HepG2 (cell line): ENCODE results near the gene TUBB. TPM values are rescaled to one million over a fixed set of nuclear protein-coding genes. Genes with fewer than 3 reads are reported as not detected.

Experiments used
- CHD4 ChIP-seq: fragments of 200-600 bp; sonication (generic); IDR thresholded peaks from 2 replicates; pipeline ENCODE4 v1.7.0; 2017; ENCODE audit warnings: mild to moderate bottlenecking, low read length, borderline replicate concordance
- ELF1 ChIP-seq: sonication (generic); formaldehyde crosslinking; IDR thresholded peaks from 2 replicates; pipeline ENCODE4 v1.4.0; 2020; ENCODE audit warnings: missing genetic modification reagents
- FOXK1 ChIP-seq: sonication (generic); formaldehyde crosslinking; IDR thresholded peaks from 2 replicates; pipeline ENCODE4 v1.4.0; 2020; ENCODE audit warnings: low read depth, missing genetic modification reagents, borderline replicate concordance
- HBP1 ChIP-seq: IDR thresholded peaks from 2 replicates; pipeline ENCODE4 v1.6.1; 2016; ENCODE audit warnings: low read depth, control low read depth
- HES4 ChIP-seq: sonication (generic); formaldehyde crosslinking; IDR thresholded peaks from 2 replicates; pipeline ENCODE4 v1.9.0; 2021; ENCODE audit warnings: mild to moderate bottlenecking, missing genetic modification reagents, borderline replicate concordance
- MLLT10 ChIP-seq: sonication (generic); formaldehyde crosslinking; IDR thresholded peaks from 2 replicates; pipeline ENCODE4 v1.4.0; 2020; ENCODE audit warnings: missing genetic modification reagents
- MTA1 ChIP-seq: sonication (generic); formaldehyde crosslinking; IDR thresholded peaks from 2 replicates; pipeline ENCODE4 v1.4.0; 2020; ENCODE audit warnings: missing genetic modification reagents, mild to moderate bottlenecking, borderline replicate concordance
- NR1H2 ChIP-seq: sonication (generic); formaldehyde crosslinking; IDR thresholded peaks from 2 replicates; pipeline ENCODE4 v1.8.1; 2022; ENCODE audit warnings: low read depth, missing genetic modification reagents, borderline replicate concordance
- RNF2 ChIP-seq: fragments of 450-650 bp; conservative IDR thresholded peaks from 2 replicates; pipeline ENCODE4 v1.6.1; 2016; ENCODE audit warnings: low read depth
- RXRB ChIP-seq: IDR thresholded peaks from 2 replicates; pipeline ENCODE4 v1.6.1; 2016; ENCODE audit warnings: borderline replicate concordance, missing genetic modification reagents, missing compliant biosample characterization
- SAP130 ChIP-seq: IDR thresholded peaks from 2 replicates; pipeline ENCODE4 v1.6.1; 2016; ENCODE audit warnings: low read depth
- SNAPC2 ChIP-seq: sonication (generic); formaldehyde crosslinking; IDR thresholded peaks from 2 replicates; pipeline ENCODE4 v1.8.1; 2022; ENCODE audit warnings: mild to moderate bottlenecking, missing genetic modification reagents
- TBL1XR1 ChIP-seq: fragments of 150-350 bp; IDR thresholded peaks from 2 replicates; pipeline ENCODE4 v1.6.1; 2014; ENCODE audit warnings: borderline replicate concordance, low read length; ENCODE audit not compliant: partially characterized antibody
- ZBTB25 ChIP-seq: IDR thresholded peaks from 2 replicates; pipeline ENCODE4 v1.6.1; 2018; ENCODE audit warnings: missing genetic modification reagents
- ZFP62 ChIP-seq: sonication (generic); formaldehyde crosslinking; IDR thresholded peaks from 2 replicates; pipeline ENCODE4 v1.4.0; 2020; ENCODE audit warnings: missing genetic modification reagents
- ZNF224 ChIP-seq: sonication (generic); formaldehyde crosslinking; IDR thresholded peaks from 2 replicates; pipeline ENCODE4 v1.5.0; 2020; ENCODE audit warnings: mild to moderate bottlenecking, missing genetic modification reagents
- ZNF441 ChIP-seq: sonication (generic); formaldehyde crosslinking; IDR thresholded peaks from 2 replicates; pipeline ENCODE4 v1.7.0; 2021; ENCODE audit warnings: missing genetic modification reagents, borderline replicate concordance
- ZNF510 ChIP-seq: sonication (generic); formaldehyde crosslinking; IDR thresholded peaks from 2 replicates; pipeline ENCODE4 v1.4.0; 2020; ENCODE audit warnings: low read depth, mild to moderate bottlenecking, missing genetic modification reagents
- ZNF550 ChIP-seq: sonication (generic); formaldehyde crosslinking; IDR thresholded peaks from 2 replicates; pipeline ENCODE4 v1.4.0; 2020; ENCODE audit warnings: mild to moderate bottlenecking, missing genetic modification reagents, borderline replicate concordance
- ZNF678 ChIP-seq: sonication (generic); formaldehyde crosslinking; IDR thresholded peaks from 2 replicates; pipeline ENCODE4 v1.4.0; 2020; ENCODE audit warnings: mild to moderate bottlenecking, missing genetic modification reagents
- ZNF788 ChIP-seq: sonication (generic); formaldehyde crosslinking; IDR thresholded peaks from 2 replicates; pipeline ENCODE4 v1.5.0; 2020; ENCODE audit warnings: mild to moderate bottlenecking, missing genetic modification reagents, borderline replicate concordance
- polyA plus RNA-seq, 8 experiments: library from polyadenylated mRNA; depleted of rRNA in 3 of 8; stranded (reverse) in 7 of 8; unstranded in 1 of 8; fragments of >200 nt; fragmentation: Illumina TruSeq in 4 of 8; extraction: Trizol in 4 of 8; gene quantifications; 2 replicates each; pipeline versions ENCODE4 v1.2.1 to v1.2.3, GENCODE V29; 2011 to 2016; ENCODE audit warnings: low read depth in 4 of 8, missing spikeins in 1 of 8, mixed read lengths in 1 of 8; ENCODE audit not compliant: insufficient read depth in 1 of 8
- total RNA-seq, 5 experiments: library from RNA; depleted of rRNA; stranded (reverse); fragments of >200 nt; fragmentation: Illumina TruSeq; extraction: Trizol; gene quantifications; 2 replicates each; pipeline ENCODE4 v1.2.3, GENCODE V29; 2016; ENCODE audit warnings: low read depth in 1 of 5

The TUBB gene
- total and polyA plus RNA-seq, 2 of the 13 experiments (the other 11 are each of a cell fraction or from before 2014, with no cell fraction given): 911 to 1,163 TPM

- no peak for TF ChIP-seq NR1H2
- TF ChIP-seq CHD4: no peak
- peak; percentile 51; the same call in 1 of the 2 replicates for TF ChIP-seq FOXK1 (CRISPR knock-in tag)
- TF ChIP-seq HBP1 (CRISPR knock-in tag): 0 out of 2 replicates have a peak, but pooled peaks have one; percentile 40
- no peak; the same call in 1 of the 2 replicates for TF ChIP-seq HES4
- peak; percentile 98 for TF ChIP-seq SAP130 (CRISPR knock-in tag)
- TF ChIP-seq ZNF510: no peak
- TF ChIP-seq MLLT10: no peak
- TF ChIP-seq ZNF550: 0 out of 2 replicates have a peak, but pooled peaks have one; percentile 57
- TF ChIP-seq ZNF678 (CRISPR knock-in tag): no peak
- TF ChIP-seq RNF2: no peak
- TF ChIP-seq ZNF788: peak; percentile 90
- peak; percentile 80; the same call in 1 of the 2 replicates for TF ChIP-seq RXRB
- TF ChIP-seq ZNF224 (CRISPR knock-in tag): no peak
- no peak for TF ChIP-seq SNAPC2 (CRISPR knock-in tag)
- TF ChIP-seq MTA1: peak; percentile 63; the same call in 1 of the 2 replicates
- TF ChIP-seq ZNF441: 0 out of 2 replicates have a peak, but pooled peaks have one; percentile 56
- TF ChIP-seq ELF1: peak; percentile 97
- no peak; the same call in 1 of the 2 replicates for TF ChIP-seq ZBTB25 (CRISPR knock-in tag)
- peak; percentile 64 for TF ChIP-seq TBL1XR1
- no peak for TF ChIP-seq ZFP62 (CRISPR knock-in tag)
Measured at GRCh38 chr6:30672445-30673253, 47.5 kb upstream of the TUBB start, which contains the start of gene DHX16 (continued).
